ENCODE data around the gene C3orf33.

DNA sequence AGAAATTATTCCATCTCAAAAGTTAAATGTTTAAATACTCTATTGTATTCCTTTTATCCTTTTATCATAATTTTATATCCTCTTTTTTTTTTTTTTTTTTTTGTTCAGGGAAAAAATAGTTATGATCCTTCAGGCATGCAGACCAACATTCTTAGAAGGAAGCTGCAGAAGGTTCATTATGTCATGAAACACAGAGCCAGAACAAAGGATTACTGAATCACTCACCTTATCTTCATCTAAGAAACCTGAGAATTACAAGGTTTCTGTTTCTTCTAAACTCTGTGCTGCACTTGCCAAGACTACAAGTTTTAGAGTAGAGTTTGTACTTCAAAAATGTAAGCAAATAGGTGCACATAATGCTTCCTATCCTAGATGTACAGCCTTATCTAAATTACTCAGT lies 64.5 kb downstream of the C3orf33 start:
- TF ChIP-seq POLR2AphosphoS5 (IDR thresholded peaks at IDR 0.05) (no peak), POLR2A (IDR thresholded peaks at IDR 0.05) (no peak)

Data from gastroesophageal sphincter (tissue), 2 donors.